H1 (cell line): Measurements from ENCODE around the gene ZNF670. TPM values are rescaled to one million over a fixed set of nuclear protein-coding genes. Genes with fewer than 3 reads are reported as not detected.

Experiments used
- CTCF ChIA-PET: fragments of 300-600 bp; sonication (Branson Sonifier 250); formaldehyde crosslinking; loops from one replicate; lab custom pipeline; 2021; ENCODE audit not compliant: partially characterized antibody; lab: Charles Lee
- POLR2A ChIA-PET: fragments of 300-600 bp; sonication (Branson Sonifier 250); formaldehyde crosslinking; loops from one replicate; lab custom pipeline; 2021; ENCODE audit warnings: inconsistent platforms; ENCODE audit not compliant: partially characterized antibody; lab: Charles Lee
- DNase-seq, 2 experiments: peaks; one replicate each; pipeline versions ENCODE4 v3.0.0 to v3.0.0-alpha.2; 2010 to 2022; ENCODE audit warnings: low spot score in 2 of 2, low read depth in 1 of 2, mixed read lengths in 1 of 2
- FAIRE-seq: peaks from 2 replicates; lab custom pipeline; 2011; peaks lifted over from hg19 to GRCh38; lab: Jason Lieb, UNC
- H2AFZ ChIP-seq: 2 replicates; pipeline ENCODE4 v1.8.1; 2012; ENCODE audit warnings: low read length, inconsistent platforms
- H2AK5ac ChIP-seq: 2 replicates; pipeline ENCODE4 v1.6.1; 2013; ENCODE audit warnings: low read depth, low read length
- H2BK120ac ChIP-seq: replicated peaks from 2 replicates; pipeline ENCODE3; 2013; ENCODE audit warnings: low read depth, low read length, inconsistent platforms
- H2BK12ac ChIP-seq: 2 replicates; pipeline ENCODE4 v1.6.1; 2013; ENCODE audit warnings: low read depth, low read length
- H2BK15ac ChIP-seq: 2 replicates; pipeline ENCODE4 v1.6.1; 2013; ENCODE audit warnings: low read length
- H2BK20ac ChIP-seq: 2 replicates; pipeline ENCODE4 v1.6.1; 2013; ENCODE audit warnings: low read length
- H2BK5ac ChIP-seq: 2 replicates; pipeline ENCODE4 v1.6.1; 2013; ENCODE audit warnings: low read depth, low read length
- H3K14ac ChIP-seq: 2 replicates; pipeline ENCODE4 v1.6.1; 2013; ENCODE audit warnings: inconsistent platforms; ENCODE audit not compliant: insufficient read length
- H3K18ac ChIP-seq: 2 replicates; pipeline ENCODE4 v1.6.1; 2013; ENCODE audit warnings: low read length; ENCODE audit errors: extremely low read depth
- H3K23ac ChIP-seq: 2 replicates; pipeline ENCODE4 v1.6.1; 2013; ENCODE audit warnings: inconsistent platforms; ENCODE audit not compliant: insufficient read length
- H3K23me2 ChIP-seq: 2 replicates; pipeline ENCODE4 v1.6.1; 2013; ENCODE audit warnings: low read depth, low read length
- H3K27ac ChIP-seq: 2 replicates; pipeline ENCODE4 v1.6.1; 2011; ENCODE audit warnings: low read depth, low read length, inconsistent platforms
- H3K27me3 ChIP-seq, 4 experiments: replicated peaks in 1 of 4; 1 replicate in 1 of 4; 2 replicates in 3 of 4; pipeline versions ENCODE4 v1.6.1 to v1.8.1; 2011 to 2013; ENCODE audit warnings: low read length in 3 of 4, mild to moderate bottlenecking in 3 of 4, inconsistent platforms in 2 of 4, mixed read lengths in 2 of 4, moderate library complexity in 1 of 4; ENCODE audit not compliant: control insufficient read depth in 3 of 4, insufficient read depth in 3 of 4; ENCODE audit errors: extremely low read depth in 1 of 4
- H3K36me3 ChIP-seq, 4 experiments: 2 replicates each; pipeline versions ENCODE4 v1.6.1 to v1.8.1; 2011 to 2013; ENCODE audit warnings: mild to moderate bottlenecking in 4 of 4, low read length in 3 of 4, moderate library complexity in 2 of 4, control low read depth in 1 of 4, inconsistent platforms in 1 of 4; ENCODE audit not compliant: insufficient read depth in 4 of 4, control insufficient read depth in 2 of 4
- H3K4ac ChIP-seq: replicated peaks from 2 replicates; pipeline ENCODE3; 2013; ENCODE audit warnings: low read length, low read depth, mixed read lengths, inconsistent platforms; ENCODE audit not compliant: insufficient read length
- H3K4me1 ChIP-seq, 4 experiments: replicated peaks in 1 of 4; 1 replicate in 1 of 4; 2 replicates in 3 of 4; pipeline versions ENCODE4 v1.6.1 to v1.8.1; 2011 to 2013; ENCODE audit warnings: low read length in 3 of 4, inconsistent platforms in 2 of 4, mixed read lengths in 1 of 4; ENCODE audit not compliant: insufficient read depth in 4 of 4, control insufficient read depth in 3 of 4
- H3K4me2 ChIP-seq, 2 experiments: 2 replicates each; pipeline versions ENCODE4 v1.6.1 to v1.8.1; 2011 to 2013; ENCODE audit warnings: low read depth in 2 of 2, low read length in 2 of 2, control low read depth in 1 of 2, inconsistent platforms in 1 of 2, mild to moderate bottlenecking in 1 of 2; ENCODE audit not compliant: insufficient read depth in 1 of 2
- H3K4me3 ChIP-seq, 4 experiments: fragments of 200-600, 300-600 bp in 1 of 4; sonication (generic), shearing (Covaris generic), sonication (Bioruptor Twin) in 1 of 4; 2 replicates each; pipeline versions ENCODE4 v1.5.1 to v1.8.1; 2011 to 2016; ENCODE audit warnings: low read length in 4 of 4, low read depth in 3 of 4, control low read depth in 2 of 4, inconsistent platforms in 2 of 4, mild to moderate bottlenecking in 2 of 4, mixed read lengths in 1 of 4, moderate library complexity in 1 of 4; ENCODE audit not compliant: insufficient read depth in 2 of 4; ENCODE audit errors: extremely low read depth in 1 of 4
- H3K56ac ChIP-seq: replicated peaks from 2 replicates; pipeline ENCODE3; 2013; ENCODE audit warnings: low read depth, mild to moderate bottlenecking, mixed read lengths, low read length, inconsistent platforms; ENCODE audit not compliant: insufficient read length
- H3K79me1 ChIP-seq: 2 replicates; pipeline ENCODE4 v1.6.1; 2013; ENCODE audit warnings: low read depth, low read length, control low read depth
- H3K79me2 ChIP-seq, 2 experiments: 2 replicates each; pipeline versions ENCODE4 v1.6.1 to v1.8.1; 2012 to 2013; ENCODE audit warnings: low read length in 2 of 2, mild to moderate bottlenecking in 2 of 2, inconsistent platforms in 1 of 2; ENCODE audit not compliant: insufficient read depth in 2 of 2, control insufficient read depth in 1 of 2
- H3K9ac ChIP-seq, 4 experiments: replicated peaks in 1 of 4; 1 replicate in 1 of 4; 2 replicates in 3 of 4; pipeline versions ENCODE4 v1.6.1 to v1.8.1; 2011 to 2013; ENCODE audit warnings: low read depth in 3 of 4, low read length in 3 of 4, control low read depth in 2 of 4, mild to moderate bottlenecking in 2 of 4, moderate library complexity in 2 of 4, inconsistent platforms in 1 of 4; ENCODE audit errors: extremely low read depth in 1 of 4
- H3K9me3 ChIP-seq, 2 experiments: 2 replicates each; pipeline versions ENCODE4 v1.6.1 to v1.8.1; 2012 to 2013; ENCODE audit warnings: mild to moderate bottlenecking in 2 of 2, moderate library complexity in 2 of 2, control low read depth in 1 of 2, inconsistent platforms in 1 of 2, low read depth in 1 of 2, low read length in 1 of 2, mixed read lengths in 1 of 2; ENCODE audit not compliant: insufficient read depth in 2 of 2
- H4K20me1 ChIP-seq, 2 experiments: replicated peaks in 1 of 2; 2 replicates each; pipeline versions ENCODE3 to v1.8.1; 2011 to 2013; ENCODE audit warnings: inconsistent platforms in 2 of 2, low read length in 2 of 2, mild to moderate bottlenecking in 1 of 2; ENCODE audit not compliant: insufficient read depth in 2 of 2, control insufficient read depth in 1 of 2
- H4K5ac ChIP-seq: 2 replicates; pipeline ENCODE4 v1.6.1; 2013; ENCODE audit warnings: low read length, low read depth, mixed read lengths, inconsistent platforms; ENCODE audit not compliant: insufficient read length
- H4K8ac ChIP-seq: 2 replicates; pipeline ENCODE4 v1.8.0; 2013; ENCODE audit warnings: mild to moderate bottlenecking, moderate library complexity, low read length, inconsistent platforms; ENCODE audit not compliant: insufficient read depth; ENCODE audit errors: extremely low read depth
- H4K91ac ChIP-seq: replicated peaks from 2 replicates; pipeline ENCODE3; 2013; ENCODE audit warnings: low read length, mixed read lengths, inconsistent platforms; ENCODE audit not compliant: insufficient read length
- RFX5 ChIP-seq: IDR thresholded peaks from 2 replicates; pipeline ENCODE4 v1.6.1; 2011; ENCODE audit warnings: low read depth, low read length, improper control_type of control experiment, borderline replicate concordance
- ZNF274 ChIP-seq: IDR thresholded peaks from 2 replicates; pipeline ENCODE4 v1.7.0; 2012; ENCODE audit warnings: low read length, borderline replicate concordance; ENCODE audit errors: extremely low read depth
- WGBS, 2 experiments: shearing (Covaris generic) in 1 of 2; methylation state at CpG; one replicate each; pipeline versions ENCODE4 v1.1.6 to v1.1.7; 2013 to 2015; ENCODE audit warnings: low lambda C conversion rate in 2 of 2, mixed read lengths in 2 of 2, inconsistent platforms in 1 of 2, low coverage in 1 of 2, missing lambda C conversion rate in 1 of 2; ENCODE audit not compliant: insufficient replicate concordance in 2 of 2, insufficient coverage in 1 of 2, insufficient read length in 1 of 2; ENCODE audit errors: extremely low coverage in 1 of 2, missing lambda C conversion rate in 1 of 2; 5-methylcytosine and 5-hydroxymethylcytosine counted together
- polyA plus RNA-seq, 7 experiments: library from polyadenylated mRNA; depleted of rRNA in 3 of 7; stranded (reverse) in 5 of 7; unstranded in 2 of 7; fragments of >200 nt in 5 of 7; fragments of 200-250 nt in 2 of 7; gene quantifications; 1 replicate in 5 of 7; 2 replicates in 1 of 7; 4 replicates in 1 of 7; pipeline versions ENCODE4 v1.2.1 to v1.2.3, GENCODE V29; 2011 to 2013; ENCODE audit warnings: missing spikeins in 2 of 7, mixed read lengths in 2 of 7
- total RNA-seq: library from RNA; stranded (reverse); fragmentation: NEBNext Ultra II Directional; extraction: Animal tissue kit (Norgen Biotek cat#: 25700); gene quantifications from 2 replicates; pipeline ENCODE4 v1.2.1, GENCODE V29; 2021

The ZNF670 gene
- total and polyA plus RNA-seq, 2 of the 8 experiments (the other 6 are each of a cell fraction or from before 2014, with no cell fraction given): 2.8 to 15.4 TPM

DNA sequence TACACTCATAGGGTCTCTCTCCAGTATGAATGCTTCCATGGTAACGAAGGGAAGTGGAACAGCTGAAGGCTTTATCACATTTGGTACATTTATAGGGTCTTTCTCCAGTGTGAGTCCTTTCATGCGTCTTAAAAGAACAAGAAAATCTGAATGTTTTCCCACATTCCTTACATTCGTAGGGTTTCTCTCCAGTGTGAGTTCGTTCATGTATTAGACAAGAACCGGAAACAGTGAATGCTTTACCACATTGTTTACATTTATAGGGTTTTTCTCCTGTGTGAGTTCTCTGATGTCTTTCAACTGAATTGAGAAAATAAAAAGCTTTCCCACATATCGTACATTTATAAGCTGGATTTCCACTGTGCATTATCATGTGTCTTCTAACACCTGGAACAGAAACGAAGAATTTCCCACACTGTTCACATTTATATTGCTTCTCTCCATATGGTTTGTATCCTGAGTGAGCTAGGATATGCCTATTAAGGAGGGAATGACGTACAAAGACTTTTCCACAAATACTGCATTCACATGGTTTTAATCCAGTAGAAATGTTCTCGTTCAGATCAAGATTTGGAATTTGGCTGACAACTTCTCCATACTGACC is 22.2 kb upstream of the ZNF670 start:
- no peak overlapping the region for H2AK5ac ChIP-seq
- POLR2A ChIA-PET: no interaction called here
- H3K56ac ChIP-seq: no peak overlapping the region

More for the DNA sequence above, 22.2 kb upstream of the ZNF670 start:
- H4K5ac ChIP-seq: no peak overlapping the region
- H4K20me1 ChIP-seq: peaks cover 5 to 15% of the 10 kb centered on the region in 2 experiments
- CTCF ChIA-PET: no interaction called here
- H3K14ac ChIP-seq: no peak overlapping the region
- H3K4me3 ChIP-seq: no peak overlapping the region
- no peaks in the 10 kb centered on the region for H3K23me2 ChIP-seq
- peaks cover 8 to 39% of the 10 kb centered on the region in 2 experiments for H3K79me2 ChIP-seq
- TF ChIP-seq ZNF274 (peak; percentile 70; the same call in 1 of the 2 replicates), RFX5 (no peak)
- TF ChIP-seq, all 59 proteins: peak for 1
- H3K27me3 ChIP-seq: no peaks in the 10 kb centered on the region
- H3K4me1 ChIP-seq: peaks cover 0 to 9% (median 5%) of the 10 kb centered on the region in 4 experiments; a peak in 4 of 7 replicates
- peaks cover 3% of the 10 kb centered on the region; the same call in 1 of the 2 replicates for H3K79me1 ChIP-seq
- H3K9me3 ChIP-seq: 0 out of 4 replicates have a peak, but pooled peaks cover 0 to 3% of the 10 kb centered on the region in 2 experiments
- FAIRE-seq (no peak), DNase-seq (no peak)
- H3K4me2 ChIP-seq: no peak overlapping the region
- H3K9ac ChIP-seq: no peak overlapping the region
- H2BK5ac ChIP-seq: no peak overlapping the region
- no peak overlapping the region for H2BK20ac ChIP-seq
- H4K8ac ChIP-seq: no peak overlapping the region
- no peak overlapping the region for H3K23ac ChIP-seq
- peaks cover 16 to 44% (median 30%) of the 10 kb centered on the region in 4 experiments for H3K36me3 ChIP-seq
- no peak overlapping the region for H4K91ac ChIP-seq
- no peak overlapping the region for H3K27ac ChIP-seq
- no peak overlapping the region for H3K18ac ChIP-seq
- WGBS, 2 experiments: 93% methylated on average over 9 of the region's 9 CpGs; no CpG with 5 or more reads in 1 of the 2 experiments
- no peak overlapping the region for H2BK15ac ChIP-seq
- no peak overlapping the region for H3K4ac ChIP-seq
- no peak overlapping the region for H2BK120ac ChIP-seq
- H2AFZ ChIP-seq: no peak overlapping the region
- H2BK12ac ChIP-seq: no peak overlapping the region
